Stimulated activated memory B cell treated with anti-CD40 and anti-IgM and Interleukin-4, amounts not matched to agents 10 μg/mL and 1 μg/mL and 100 μg/mL, for 72 hours (primary cell): ENCODE measurements around the gene TMEM123.
"Not testable (repeated sequence)": the region's sequence is repeated elsewhere in the genome, so short reads cannot be mapped to it uniquely, and the experiment has no call there.

Experiments
- ATAC-seq: fragments of 150-1000 bp; cut with Tn5 transposase; 2 replicates; pipeline ENCODE4 v1.10.0; 2021
- H3K27ac Mint-ChIP-seq: one replicate; pipeline ENCODE4 v1.8.0; 2022; ENCODE audit warnings: mild to moderate bottlenecking, mixed read lengths
- H3K27me3 Mint-ChIP-seq: one replicate; pipeline ENCODE4 v1.8.0; 2022; ENCODE audit warnings: mixed read lengths
- H3K36me3 Mint-ChIP-seq: one replicate; pipeline ENCODE4 v1.8.0; 2022; ENCODE audit warnings: mixed read lengths
- H3K4me1 Mint-ChIP-seq: one replicate; pipeline ENCODE4 v1.8.0; 2022; ENCODE audit warnings: mixed read lengths
- H3K4me3 Mint-ChIP-seq: one replicate; pipeline ENCODE4 v1.8.0; 2022; ENCODE audit warnings: mild to moderate bottlenecking, moderate library complexity, mixed read lengths
- H3K9me3 Mint-ChIP-seq: one replicate; pipeline ENCODE4 v1.8.0; 2022; ENCODE audit warnings: mixed read lengths

Gene TMEM123

DNA sequence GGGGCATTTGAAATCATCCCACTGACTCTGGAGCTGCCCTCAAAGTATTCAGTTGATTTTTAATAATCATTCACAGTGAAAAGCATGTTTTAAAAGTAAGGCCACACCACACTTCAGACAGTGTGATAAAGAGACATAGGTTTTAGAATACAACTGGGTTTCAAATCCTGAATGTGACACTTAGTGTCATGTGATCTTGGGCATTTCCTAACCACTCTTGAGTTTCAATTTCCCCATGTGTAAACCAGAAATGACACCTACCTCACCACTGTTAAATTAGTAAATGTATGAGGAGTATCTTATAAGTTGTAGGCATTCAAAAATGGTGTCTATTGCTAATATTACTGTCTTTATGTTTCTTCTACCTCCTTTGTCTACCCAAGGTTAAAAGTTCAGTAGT lies 5.4 kb downstream of the TMEM123 start:
- peak; percentile 58 for ATAC-seq
- H3K4me1 Mint-ChIP-seq = peaks cover 84% of the 10 kb centered on the region
- no peaks in the 10 kb centered on the region for H3K9me3 Mint-ChIP-seq
- H3K36me3 Mint-ChIP-seq = peaks cover 73% of the 10 kb centered on the region
- no peaks in the 10 kb centered on the region for H3K27me3 Mint-ChIP-seq
- peak overlapping the region; percentile 37 for H3K27ac Mint-ChIP-seq
- no peak overlapping the region for H3K4me3 Mint-ChIP-seq

DNA sequence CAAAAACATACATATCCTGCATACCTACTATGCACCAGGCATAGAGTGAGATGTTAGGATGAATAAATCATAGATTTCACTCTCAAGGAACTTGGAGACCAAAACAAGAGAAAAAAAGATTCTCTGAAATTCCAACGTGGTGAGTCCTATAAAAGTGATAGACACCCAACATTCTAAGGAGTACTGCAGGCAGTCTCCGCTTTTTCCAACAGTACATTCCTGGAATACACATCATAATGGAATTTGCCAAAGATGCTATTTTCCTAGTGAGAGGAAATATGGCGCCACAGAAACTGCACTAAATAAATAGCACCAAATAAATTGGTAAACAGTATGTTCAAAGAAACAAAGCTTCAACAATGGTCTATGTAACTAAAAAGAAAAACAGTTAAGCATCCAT lies 6.0 kb downstream of the TMEM123 start:
- no peak for ATAC-seq
- H3K4me1 Mint-ChIP-seq = peaks cover 88% of the 10 kb centered on the region
- H3K9me3 Mint-ChIP-seq = no peaks in the 10 kb centered on the region
- H3K27ac Mint-ChIP-seq = no peak overlapping the region
- peaks cover 76% of the 10 kb centered on the region for H3K36me3 Mint-ChIP-seq
- H3K27me3 Mint-ChIP-seq = no peaks in the 10 kb centered on the region
- H3K4me3 Mint-ChIP-seq = no peak overlapping the region

DNA sequence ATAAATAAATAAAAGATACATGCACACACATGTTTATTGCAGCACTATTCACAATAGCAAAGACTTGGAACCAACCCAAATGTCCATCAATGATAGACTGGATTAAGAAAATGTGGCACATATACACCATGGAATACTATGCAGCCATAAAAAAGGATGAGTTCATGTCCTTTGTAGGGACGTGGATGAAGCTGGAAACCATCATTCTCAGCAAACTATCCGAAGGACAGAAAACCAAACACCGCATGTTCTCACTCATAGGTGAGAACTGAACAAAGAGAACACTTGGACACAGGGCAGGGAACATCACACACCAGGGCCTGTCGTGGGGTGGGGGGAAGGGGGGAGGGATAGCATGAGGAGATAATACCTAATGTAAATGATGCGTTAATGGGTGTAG lies 7.9 kb downstream of the TMEM123 start:
- Mint-ChIP-seq H3K36me3 (peaks cover 80% of the 10 kb centered on the region), H3K4me1 (peaks cover 88% of the 10 kb centered on the region)
- not testable (repeated sequence) for H3K4me3 Mint-ChIP-seq, ATAC-seq, H3K27me3 Mint-ChIP-seq, H3K9me3 Mint-ChIP-seq, H3K27ac Mint-ChIP-seq

DNA sequence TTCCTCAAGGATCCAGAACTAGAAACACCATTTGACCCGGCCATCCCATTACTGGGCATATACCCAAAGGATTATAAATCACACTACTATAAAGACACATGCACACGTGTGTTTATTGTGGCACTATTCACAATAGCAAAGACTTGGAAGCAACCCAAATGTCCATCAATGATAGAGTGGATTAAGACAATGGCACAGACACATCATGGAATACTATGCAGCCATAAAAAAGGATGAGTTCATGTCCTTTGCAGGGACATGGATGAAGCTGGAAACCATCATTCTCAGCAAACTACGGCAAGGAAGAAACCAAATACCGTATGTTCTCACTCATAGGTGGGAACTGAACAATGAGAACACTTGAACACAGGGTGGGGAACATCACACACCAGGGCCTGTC lies 8.4 kb downstream of the TMEM123 start:
- ATAC-seq, H3K4me3 Mint-ChIP-seq, H3K9me3 Mint-ChIP-seq, H3K27me3 Mint-ChIP-seq, H3K27ac Mint-ChIP-seq: not testable (repeated sequence)
- H3K36me3 Mint-ChIP-seq = peaks cover 81% of the 10 kb centered on the region
- H3K4me1 Mint-ChIP-seq = peaks cover 85% of the 10 kb centered on the region

DNA sequence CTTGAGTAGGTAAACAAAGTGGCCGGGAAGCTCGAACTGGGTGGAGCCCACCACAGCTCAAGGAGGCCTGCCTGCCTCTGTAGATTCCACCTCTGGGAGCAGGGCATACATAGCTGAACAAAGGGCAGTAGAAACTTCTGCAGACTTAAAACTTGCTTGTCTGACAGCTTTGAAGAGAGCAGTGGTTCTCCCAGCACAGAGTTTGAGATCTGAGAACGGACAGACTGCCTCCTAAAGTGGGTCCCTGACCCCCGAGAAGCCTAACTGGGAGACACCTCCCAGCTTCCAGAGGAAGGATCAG lies 13.6 kb downstream of the TMEM123 start:
- H3K4me3 Mint-ChIP-seq, ATAC-seq, H3K27ac Mint-ChIP-seq, H3K27me3 Mint-ChIP-seq, H3K9me3 Mint-ChIP-seq: not testable (repeated sequence)
- Mint-ChIP-seq H3K36me3 (peaks cover 86% of the 10 kb centered on the region), H3K4me1 (peaks cover 60% of the 10 kb centered on the region)

DNA sequence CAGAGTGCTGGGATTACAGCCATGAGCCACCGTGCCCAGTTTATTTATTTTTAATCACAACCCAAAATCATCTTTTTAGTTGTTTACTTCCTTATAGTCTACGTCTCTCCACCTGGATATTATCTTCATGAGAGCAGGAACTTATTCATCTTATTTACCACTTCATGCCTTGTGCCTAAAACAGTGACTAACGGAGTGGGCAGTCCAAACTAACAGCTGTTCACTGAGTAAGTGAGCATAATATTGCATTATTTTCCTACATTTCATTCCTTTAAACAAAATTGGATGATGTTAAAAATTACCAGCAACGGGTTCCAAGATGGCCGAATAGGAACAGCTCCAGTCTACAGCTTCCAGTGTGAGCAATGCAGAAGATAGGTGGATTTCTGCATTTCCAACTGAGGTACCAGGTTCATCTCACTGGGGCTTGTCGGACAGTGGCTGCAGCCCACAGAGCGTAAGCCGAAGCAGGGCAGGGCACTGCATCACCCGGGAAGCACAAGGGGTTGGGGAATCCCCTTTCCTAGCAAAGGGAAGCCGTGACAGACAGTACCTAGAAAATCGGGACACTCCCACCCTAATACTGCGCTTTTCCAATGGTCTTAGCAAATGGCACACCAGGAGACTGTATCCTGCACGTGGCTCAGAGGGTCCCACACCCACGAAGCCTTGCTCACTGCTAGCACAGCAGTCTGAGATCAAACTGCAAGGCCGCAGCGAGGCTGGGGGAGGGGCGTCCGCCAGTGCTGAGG lies 14.1 kb downstream of the TMEM123 start:
- no peak overlapping the region for H3K4me3 Mint-ChIP-seq
- peaks cover 54% of the 10 kb centered on the region for H3K4me1 Mint-ChIP-seq
- peaks cover 2% of the 10 kb centered on the region for H3K9me3 Mint-ChIP-seq
- no peak overlapping the region for H3K27ac Mint-ChIP-seq
- H3K36me3 Mint-ChIP-seq = peaks cover 86% of the 10 kb centered on the region
- H3K27me3 Mint-ChIP-seq = no peaks in the 10 kb centered on the region
- no peak for ATAC-seq

DNA sequence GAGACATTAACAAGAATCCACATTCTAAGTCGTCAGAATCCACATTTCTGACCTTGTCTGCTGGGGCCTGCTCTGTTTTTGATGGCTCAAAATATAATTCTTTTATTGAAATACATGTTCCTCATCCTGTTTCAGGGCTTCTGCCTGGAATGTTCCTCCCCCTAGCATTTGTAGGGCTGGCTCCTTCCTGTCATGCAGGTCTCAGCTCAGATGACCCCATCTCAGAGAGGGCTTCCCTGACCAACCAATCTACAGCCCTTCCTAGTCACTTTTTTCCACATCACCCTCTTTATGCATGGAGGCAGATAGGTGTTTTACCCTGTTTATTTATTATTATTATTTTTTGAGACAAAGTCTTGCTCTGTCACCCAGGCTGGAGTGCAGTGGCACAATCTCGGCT lies 14.8 kb downstream of the TMEM123 start:
- Mint-ChIP-seq H3K9me3 (peaks cover 2% of the 10 kb centered on the region), H3K4me1 (peaks cover 47% of the 10 kb centered on the region), H3K36me3 (peaks cover 86% of the 10 kb centered on the region), H3K4me3 (no peak overlapping the region), H3K27ac (no peak overlapping the region), H3K27me3 (no peaks in the 10 kb centered on the region)
- ATAC-seq = no peak

DNA sequence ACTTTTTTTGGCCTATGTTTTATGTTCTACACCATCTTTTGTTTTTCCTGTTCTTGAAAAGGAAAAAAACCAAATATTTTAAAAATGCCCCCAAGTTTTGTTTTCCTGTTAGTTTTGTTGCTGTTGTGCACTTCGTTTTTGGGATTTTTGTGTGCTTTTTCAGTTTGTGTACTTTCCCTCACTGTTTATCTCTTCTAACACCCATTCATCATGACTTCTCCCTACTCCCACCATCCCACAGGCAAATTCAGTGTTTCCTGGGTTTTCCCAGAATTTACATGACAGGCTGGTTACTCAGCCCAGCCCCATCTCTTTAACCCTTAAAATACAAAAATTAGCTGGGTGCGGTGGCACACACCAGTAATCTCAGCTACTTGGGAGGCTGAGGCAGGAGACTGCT lies 15.6 kb downstream of the TMEM123 start:
- Mint-ChIP-seq H3K4me3 (no peak overlapping the region), H3K27me3 (no peaks in the 10 kb centered on the region), H3K9me3 (peaks cover 5% of the 10 kb centered on the region), H3K27ac (no peak overlapping the region), H3K4me1 (peaks cover 42% of the 10 kb centered on the region), H3K36me3 (peaks cover 87% of the 10 kb centered on the region)
- ATAC-seq = no peak

DNA sequence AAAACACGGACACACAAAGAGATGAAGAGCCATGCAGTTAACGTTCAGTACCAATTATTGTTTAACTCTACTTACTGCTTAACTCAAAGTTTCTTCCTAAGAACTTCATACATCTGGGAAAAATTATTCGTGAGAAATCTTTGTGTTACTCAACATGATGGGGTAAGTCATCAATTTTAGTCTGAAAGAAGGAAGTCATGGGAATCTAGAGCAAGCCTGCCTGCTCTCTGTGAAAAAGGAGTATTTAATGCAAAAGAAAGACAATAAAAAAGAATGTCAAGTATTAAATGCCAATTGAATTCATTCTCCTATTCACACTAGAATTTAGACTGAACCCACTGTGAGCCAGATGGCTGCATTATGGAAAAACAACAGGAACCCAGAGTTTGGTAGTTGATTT lies 16.0 kb downstream of the TMEM123 start:
- peaks cover 7% of the 10 kb centered on the region for H3K9me3 Mint-ChIP-seq
- H3K4me3 Mint-ChIP-seq = no peak overlapping the region
- no peak for ATAC-seq
- no peak overlapping the region for H3K27ac Mint-ChIP-seq
- H3K27me3 Mint-ChIP-seq = no peaks in the 10 kb centered on the region
- H3K4me1 Mint-ChIP-seq = peaks cover 42% of the 10 kb centered on the region
- H3K36me3 Mint-ChIP-seq = peaks cover 89% of the 10 kb centered on the region

DNA sequence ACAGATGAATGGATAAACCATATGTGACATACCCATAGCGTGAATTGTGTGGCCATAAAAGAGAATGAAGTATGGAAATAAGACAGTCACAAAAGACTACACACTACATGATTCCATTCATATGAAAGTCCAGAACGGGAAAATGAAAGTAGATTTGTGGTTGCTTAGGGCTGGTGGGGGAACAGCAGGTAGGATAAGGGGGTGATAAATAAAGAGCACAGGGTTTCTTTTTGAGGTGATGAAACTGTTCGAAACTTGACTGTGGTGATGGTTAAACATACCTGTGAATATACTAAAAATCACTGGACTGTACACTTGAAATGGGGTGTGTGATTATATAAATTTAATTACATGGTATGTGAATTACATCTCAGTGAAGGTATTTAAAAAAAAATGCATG lies 16.9 kb downstream of the TMEM123 start:
- no peak overlapping the region for H3K27ac Mint-ChIP-seq
- no peak overlapping the region for H3K4me3 Mint-ChIP-seq
- no peak for ATAC-seq
- H3K27me3 Mint-ChIP-seq = no peaks in the 10 kb centered on the region
- H3K36me3 Mint-ChIP-seq = peaks cover 85% of the 10 kb centered on the region
- peaks cover 42% of the 10 kb centered on the region for H3K4me1 Mint-ChIP-seq
- H3K9me3 Mint-ChIP-seq = peaks cover 7% of the 10 kb centered on the region

DNA sequence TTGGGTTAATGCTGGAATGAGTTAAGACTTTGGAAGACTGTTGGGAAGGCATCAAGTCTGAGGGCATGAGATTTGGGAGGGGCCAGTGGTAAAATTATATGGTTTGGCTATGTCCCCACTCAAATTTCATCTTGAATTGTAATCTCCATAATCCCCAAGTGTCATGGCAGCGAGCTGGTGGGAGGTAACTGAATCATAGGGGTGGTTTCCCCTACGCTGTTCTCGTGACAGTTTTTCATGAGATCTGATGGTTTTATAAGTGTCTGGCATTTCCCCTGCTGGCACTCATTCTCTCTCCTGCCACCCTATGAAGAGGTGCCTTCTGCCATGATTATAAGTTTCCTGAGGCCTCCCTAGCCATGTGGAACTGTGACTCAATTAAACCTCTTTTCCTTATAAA lies 19.0 kb downstream of the TMEM123 start:
- ATAC-seq, H3K27me3 Mint-ChIP-seq, H3K9me3 Mint-ChIP-seq, H3K27ac Mint-ChIP-seq, H3K4me3 Mint-ChIP-seq: not testable (repeated sequence)
- H3K4me1 Mint-ChIP-seq = peaks cover 51% of the 10 kb centered on the region
- H3K36me3 Mint-ChIP-seq = peaks cover 85% of the 10 kb centered on the region

DNA sequence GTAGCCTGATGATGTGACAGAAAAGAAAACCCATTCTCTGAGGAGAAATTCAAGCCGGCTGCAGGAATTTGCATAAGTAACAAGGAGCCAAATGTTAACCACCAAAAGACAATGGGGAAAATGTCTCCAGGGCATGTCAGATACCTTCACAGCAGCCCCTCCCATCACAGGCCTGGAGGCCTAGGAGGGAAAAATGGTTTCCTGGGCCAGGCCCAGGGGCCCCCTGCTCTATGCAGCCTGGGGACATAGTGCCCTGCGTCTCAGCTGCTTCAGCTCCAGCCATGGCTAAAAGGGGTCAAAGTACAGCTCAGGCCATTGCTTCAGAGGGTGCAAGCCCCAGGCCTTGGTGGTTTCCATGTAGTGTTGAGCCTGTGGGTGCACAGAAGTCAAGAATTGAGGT lies 20.0 kb downstream of the TMEM123 start:
- peaks cover 75% of the 10 kb centered on the region for H3K36me3 Mint-ChIP-seq
- ATAC-seq, H3K27ac Mint-ChIP-seq, H3K4me3 Mint-ChIP-seq, H3K9me3 Mint-ChIP-seq, H3K27me3 Mint-ChIP-seq: not testable (repeated sequence)
- H3K4me1 Mint-ChIP-seq = peaks cover 51% of the 10 kb centered on the region

DNA sequence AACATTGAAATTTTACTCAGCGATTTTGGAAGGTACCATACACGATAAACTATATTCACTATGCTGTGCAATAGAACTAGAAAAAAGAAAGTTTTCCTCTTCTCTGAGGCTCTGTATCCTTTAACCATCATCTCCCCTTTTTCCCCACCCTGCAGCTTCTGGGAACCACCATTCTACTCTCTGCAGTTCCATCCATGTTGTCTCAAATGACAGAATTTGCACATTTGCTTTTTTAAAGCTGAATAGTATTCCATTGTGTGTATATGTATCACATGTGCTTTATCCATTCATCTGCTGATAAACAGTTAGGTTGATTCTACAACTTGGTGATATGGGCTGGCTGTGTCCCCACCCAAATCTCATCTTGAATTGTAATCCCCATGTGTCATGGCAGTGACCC lies 21.2 kb downstream of the TMEM123 start:
- no peak overlapping the region for H3K4me3 Mint-ChIP-seq
- ATAC-seq = no peak
- H3K36me3 Mint-ChIP-seq = peaks cover 71% of the 10 kb centered on the region
- peak overlapping the region; percentile 81 for H3K27ac Mint-ChIP-seq
- H3K9me3 Mint-ChIP-seq = peaks cover 7% of the 10 kb centered on the region
- H3K27me3 Mint-ChIP-seq = no peaks in the 10 kb centered on the region
- peaks cover 53% of the 10 kb centered on the region for H3K4me1 Mint-ChIP-seq

DNA sequence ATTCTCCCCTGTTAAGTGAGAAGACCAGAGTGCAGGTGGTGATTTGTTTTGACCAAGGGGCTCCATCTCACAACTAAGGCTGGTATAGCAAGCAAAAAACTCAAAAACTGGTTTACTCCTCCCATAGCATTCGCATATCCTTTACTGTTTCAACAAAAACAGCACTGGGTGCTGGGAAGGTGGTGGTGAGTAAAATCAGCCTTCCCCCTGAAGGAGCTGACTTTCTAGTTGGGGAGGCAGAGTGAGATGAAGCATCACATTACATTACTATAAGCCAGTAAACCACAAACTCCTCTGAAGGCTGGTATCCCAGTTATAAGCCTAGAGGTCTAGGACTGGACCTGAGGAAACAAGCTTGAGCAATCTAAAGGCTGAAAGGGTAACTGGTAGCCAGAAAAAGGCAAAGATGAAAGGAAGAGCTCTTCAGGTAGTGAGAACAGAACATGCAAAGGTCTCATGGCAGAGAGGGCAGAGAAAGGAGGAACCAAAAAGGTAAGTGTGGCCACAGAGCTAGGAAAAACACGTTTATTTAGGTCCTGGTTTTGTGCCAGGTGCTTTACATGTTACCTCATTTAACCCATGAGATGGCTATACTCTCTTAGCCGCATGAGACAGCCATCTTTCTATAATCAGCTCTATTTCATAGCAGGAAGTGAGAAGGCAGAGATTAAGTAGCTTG lies 22.3 kb downstream of the TMEM123 start:
- no peaks in the 10 kb centered on the region for H3K27me3 Mint-ChIP-seq
- peak overlapping the region; percentile 39 for H3K4me3 Mint-ChIP-seq
- ATAC-seq = peak; percentile 96
- H3K27ac Mint-ChIP-seq = peak overlapping the region; percentile 81
- H3K4me1 Mint-ChIP-seq = peaks cover 53% of the 10 kb centered on the region
- peaks cover 69% of the 10 kb centered on the region for H3K36me3 Mint-ChIP-seq
- peaks cover 5% of the 10 kb centered on the region for H3K9me3 Mint-ChIP-seq

DNA sequence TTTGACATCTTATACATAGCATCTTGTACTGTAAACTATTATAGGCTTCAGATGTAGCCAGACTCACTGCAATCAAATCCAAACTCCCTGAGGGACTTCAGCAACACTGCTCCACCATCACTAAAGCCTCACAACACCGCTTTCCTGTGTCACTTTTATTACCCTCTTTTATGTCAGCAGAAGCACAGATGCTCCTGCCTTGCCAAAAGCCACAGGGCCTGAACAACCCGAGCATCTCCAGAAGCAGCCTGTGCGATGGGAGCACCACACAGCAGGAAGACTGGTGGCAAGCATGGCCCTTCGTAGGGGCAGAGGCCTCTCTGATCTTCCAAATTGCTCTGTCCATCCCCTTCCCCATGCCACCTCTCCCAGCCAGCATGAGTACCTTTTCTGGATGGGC lies 22.9 kb downstream of the TMEM123 start:
- Mint-ChIP-seq H3K27me3 (no peaks in the 10 kb centered on the region), H3K36me3 (peaks cover 64% of the 10 kb centered on the region), H3K4me1 (peaks cover 49% of the 10 kb centered on the region), H3K4me3 (no peak overlapping the region), H3K9me3 (peaks cover 5% of the 10 kb centered on the region), H3K27ac (peak overlapping the region; percentile 81)
- ATAC-seq = no peak

DNA sequence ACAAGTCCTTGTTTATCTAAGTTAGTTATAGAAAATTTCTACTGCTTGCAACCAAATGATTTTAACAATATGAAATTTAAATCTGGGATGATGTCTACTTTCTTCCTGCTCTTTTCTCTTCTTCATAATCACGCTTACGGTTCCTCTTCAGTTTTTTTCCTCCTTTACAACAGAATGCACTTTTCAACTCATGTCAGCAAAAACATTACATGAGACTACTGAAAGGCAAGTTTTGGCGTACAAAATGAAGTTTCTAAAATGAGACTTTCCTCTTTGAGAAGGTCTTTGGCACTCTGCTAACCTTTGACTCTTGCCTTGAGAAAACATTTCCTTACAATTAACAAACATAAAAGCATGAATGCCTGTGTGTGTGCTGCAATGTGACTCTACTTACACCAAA lies 23.3 kb downstream of the TMEM123 start:
- H3K36me3 Mint-ChIP-seq = peaks cover 60% of the 10 kb centered on the region
- no peak overlapping the region for H3K4me3 Mint-ChIP-seq
- peaks cover 5% of the 10 kb centered on the region for H3K9me3 Mint-ChIP-seq
- no peaks in the 10 kb centered on the region for H3K27me3 Mint-ChIP-seq
- no peak for ATAC-seq
- H3K4me1 Mint-ChIP-seq = peaks cover 49% of the 10 kb centered on the region
- H3K27ac Mint-ChIP-seq = peak overlapping the region; percentile 81
